Fibroblast of skin of back (primary cell): ENCODE measurements around the gene BCAS3.

Source experiments
- DNase-seq: peaks from one replicate; pipeline ENCODE4 v3.0.0-alpha.2; 2013

BCAS3 gene

DNA sequence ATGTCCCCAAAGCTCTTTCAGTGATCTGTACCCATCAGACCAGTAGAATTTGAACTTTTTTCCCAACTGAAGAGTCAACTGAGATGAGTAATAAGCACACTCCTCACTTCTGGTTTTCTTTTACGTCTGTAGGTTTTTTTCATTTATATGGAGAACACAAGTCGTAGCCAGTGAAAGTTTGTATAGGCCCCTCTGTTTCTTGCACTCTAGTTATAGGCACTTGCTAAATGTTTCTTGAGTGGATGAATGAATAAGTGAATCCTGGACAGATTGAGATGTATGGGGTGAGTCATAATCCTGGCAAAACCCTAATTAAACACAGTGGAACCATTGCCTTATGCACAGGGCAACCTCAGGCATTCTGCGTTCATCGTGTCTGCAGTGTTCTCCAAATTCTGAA, 528.3 kb downstream of the BCAS3 start:
- peak; percentile 20 for DNase-seq

DNA sequence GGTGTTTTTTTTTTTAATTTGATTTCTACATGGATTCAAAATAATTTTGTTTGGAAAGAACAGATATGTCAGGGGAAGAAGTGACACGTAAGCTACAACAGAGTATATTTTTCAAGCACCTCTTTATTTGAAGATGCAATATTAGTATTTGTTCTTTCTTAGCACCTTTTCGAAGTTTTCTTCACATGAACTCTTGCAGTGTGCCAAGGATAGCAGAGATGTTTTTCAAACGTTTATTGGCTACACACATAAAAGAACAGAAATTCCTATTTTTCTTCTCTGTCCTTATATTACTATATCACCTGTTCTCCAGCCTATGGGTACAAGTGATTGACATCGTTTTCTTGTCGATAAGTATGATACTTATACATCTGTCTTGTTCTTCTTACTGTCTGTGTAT, 529.3 kb downstream of the BCAS3 start:
- DNase-seq: no peak

DNA sequence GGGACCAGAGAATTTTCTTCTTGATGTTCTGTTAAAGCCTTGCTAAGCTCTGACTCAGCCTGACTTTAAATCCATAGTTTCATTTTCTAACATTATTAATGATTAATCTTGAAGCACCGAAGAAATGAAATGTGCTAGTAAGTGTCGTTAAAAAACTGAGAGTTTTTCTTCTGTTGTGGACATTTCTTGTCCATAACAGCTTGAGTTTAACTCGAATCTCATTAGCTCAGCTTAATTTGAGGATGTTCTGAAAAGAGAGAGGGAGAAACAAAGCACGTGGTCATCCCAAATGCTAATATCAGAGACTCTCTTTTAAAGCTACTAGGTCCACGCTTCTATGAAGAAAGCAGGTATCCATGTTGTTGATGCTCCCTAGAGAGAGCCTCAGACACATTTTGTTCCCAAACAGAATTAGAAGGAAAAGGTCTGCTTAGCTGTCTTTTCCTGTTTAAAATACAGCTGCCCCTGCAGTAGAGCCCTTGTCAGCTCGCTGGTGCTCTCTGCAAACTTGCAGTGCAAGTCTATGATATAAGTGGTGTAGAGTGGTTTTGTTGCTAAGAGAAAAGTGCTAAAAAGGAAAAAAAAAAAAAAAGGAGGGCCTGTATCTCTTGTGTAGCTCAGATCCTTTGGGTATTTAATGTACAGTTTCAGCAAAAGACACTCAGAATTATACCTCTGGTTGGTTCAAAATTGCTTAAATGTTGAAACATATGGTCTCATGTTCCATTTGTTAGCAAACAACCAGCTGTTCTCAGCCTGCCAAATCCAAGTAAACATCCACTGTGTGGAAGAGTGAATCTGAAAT, 530.9 kb downstream of the BCAS3 start:
- DNase-seq: no peak

DNA sequence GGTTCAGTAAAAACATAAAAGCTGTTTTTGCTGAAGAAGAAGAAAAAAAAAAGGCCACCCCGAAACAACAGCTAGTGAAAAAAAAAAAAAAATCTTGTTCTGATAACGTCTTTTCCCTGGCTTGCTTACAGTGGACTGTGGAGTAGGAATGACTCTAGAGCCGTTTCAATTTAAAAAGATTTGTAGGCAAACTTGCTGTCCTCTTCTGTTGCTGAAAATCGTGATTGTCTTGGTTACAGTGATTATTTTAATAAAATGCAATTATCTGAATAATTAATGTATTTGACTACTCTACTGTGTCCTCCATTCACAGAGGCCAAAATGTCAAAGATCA, 531.4 kb downstream of the BCAS3 start:
- DNase-seq: no peak

DNA sequence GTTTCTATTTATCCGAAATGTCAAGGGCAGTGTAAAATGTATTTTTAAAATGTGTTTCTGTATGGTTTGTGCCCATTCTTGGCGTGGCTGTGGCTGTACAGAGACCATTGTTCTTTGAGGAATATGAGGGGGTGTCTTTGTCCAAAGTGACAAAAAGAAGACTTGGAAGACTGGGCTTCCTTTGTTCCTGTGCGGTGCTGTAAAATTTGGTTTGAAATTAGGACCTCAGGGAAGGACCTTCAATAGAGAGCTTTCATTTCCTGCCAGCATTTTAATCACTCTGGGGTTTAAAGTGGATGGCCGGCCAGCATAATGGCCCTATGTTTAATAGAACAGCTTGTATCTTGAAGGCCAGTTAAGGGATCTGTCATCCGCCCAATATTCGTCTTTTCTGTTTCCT, 531.9 kb downstream of the BCAS3 start:
- no peak for DNase-seq

DNA sequence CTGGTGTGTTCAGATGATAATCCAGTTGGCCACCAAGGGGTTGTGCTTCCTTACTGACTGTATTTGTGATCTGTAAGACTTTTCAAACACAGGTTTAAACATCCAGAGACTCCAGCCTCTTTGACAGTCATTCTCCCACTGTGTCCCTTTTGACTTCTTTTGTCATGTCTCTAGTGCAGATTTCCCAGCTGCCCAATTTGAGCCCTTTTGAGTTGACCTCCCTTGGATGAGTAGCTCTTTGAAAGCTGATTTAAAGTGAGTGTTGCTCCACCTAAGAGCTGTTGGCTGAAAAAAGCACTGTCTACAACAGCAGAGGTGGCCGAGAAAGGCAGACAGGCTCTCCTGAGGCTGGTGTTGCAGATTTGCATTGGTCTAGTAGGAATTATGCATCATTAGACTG, 533.6 kb downstream of the BCAS3 start:
- DNase-seq: no peak

DNA sequence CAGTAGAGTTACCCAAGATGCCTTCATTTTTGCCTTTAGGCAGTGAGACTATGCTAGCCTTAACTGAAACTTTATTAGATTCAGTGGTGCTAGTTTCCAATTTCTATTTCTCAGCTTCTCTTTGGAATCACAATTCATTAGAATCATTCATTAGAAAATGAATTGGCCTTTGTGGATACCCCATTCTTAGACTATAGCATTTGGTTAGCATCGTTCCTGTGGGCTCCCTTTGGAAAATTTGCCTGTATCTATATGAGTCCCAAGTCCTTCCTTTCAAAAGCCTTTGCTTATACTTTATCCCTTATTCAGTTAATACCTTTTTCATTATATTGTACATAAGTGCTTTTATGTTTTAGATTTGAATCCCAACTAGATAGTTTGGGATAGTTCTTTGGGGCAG, 535.0 kb downstream of the BCAS3 start:
- DNase-seq: no peak

DNA sequence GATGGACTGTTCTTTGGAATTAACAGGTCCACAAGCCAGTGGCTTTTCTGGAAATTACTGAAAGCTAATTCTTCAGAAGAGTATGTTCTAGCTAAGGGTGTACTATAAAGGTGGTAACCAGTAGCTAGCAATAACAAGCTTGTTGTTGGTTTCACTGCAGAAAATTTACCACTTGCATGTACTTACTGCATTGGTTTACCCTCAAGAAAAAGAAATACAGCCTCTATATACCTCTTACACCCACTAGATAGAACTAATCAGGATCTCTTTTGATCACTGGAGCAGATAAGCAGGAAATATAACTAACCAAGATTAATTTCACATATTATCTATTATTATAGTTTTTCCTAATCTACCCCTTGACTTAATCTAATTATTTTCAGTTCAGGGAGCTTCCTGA, 537.1 kb downstream of the BCAS3 start:
- no peak for DNase-seq

DNA sequence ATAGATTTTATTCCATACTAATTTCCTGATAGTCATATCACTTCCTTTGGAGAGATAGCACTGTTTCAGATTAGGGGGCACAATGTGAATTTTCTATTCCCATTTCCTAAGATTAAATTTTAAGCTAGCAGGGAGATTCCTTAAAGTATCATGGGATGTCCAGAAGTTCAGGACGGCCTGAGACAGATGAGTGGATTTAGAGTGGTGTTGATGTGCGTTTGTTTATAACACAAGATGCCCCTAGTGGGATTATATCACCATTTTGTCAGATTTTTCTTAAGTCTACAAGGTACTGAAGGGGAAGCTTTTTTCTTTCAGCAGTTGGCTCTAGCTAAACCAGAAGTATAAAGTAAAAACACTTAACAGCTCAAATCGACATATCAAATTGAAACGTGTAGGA, 538.4 kb downstream of the BCAS3 start:
- DNase-seq: no peak

DNA sequence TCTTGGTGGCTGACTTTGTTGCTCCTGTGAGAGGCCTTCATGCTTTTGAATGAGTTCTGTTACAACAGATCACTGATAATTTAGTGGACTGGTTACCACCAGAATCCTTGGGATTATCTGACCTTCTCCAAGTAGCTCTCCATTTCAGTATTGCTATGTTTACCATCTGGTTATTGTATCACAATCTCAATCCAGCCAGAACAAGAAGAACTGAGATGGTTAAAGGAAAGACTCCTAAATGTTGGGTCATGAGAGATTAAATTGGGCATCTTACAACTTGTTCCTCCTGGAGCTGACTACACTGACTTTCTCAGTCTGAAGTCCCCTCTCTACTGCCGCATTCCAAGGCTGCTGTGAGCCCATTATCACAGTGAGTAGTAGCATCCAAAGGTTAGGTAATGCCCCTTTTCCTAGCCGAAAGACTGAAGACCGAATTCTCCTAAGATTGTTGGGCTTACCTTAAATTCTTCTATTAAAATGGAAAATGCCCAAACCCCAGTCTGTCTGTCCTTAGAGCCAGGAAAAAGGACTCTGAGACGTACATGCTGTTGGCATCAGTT, 540.3 kb downstream of the BCAS3 start:
- DNase-seq: no peak

DNA sequence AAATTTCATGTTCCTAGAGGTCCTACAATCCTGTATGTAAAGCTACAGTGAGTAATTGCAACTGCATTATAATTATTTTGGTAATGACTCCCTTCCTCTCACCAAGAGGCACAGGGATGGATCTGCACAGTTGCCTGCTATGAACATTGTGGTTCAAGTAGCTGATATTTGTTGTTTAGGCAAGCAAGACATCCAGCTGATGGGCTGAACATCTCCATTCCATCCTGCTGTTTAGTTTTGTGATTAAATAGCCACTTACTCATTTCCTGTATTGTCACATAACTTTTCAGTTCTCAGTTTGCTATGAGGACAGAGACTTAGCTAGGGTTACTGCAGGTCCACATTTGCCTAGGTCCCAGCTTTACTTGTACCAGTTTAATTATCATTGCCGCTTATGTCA, 540.8 kb downstream of the BCAS3 start:
- DNase-seq: peak; percentile 89

DNA sequence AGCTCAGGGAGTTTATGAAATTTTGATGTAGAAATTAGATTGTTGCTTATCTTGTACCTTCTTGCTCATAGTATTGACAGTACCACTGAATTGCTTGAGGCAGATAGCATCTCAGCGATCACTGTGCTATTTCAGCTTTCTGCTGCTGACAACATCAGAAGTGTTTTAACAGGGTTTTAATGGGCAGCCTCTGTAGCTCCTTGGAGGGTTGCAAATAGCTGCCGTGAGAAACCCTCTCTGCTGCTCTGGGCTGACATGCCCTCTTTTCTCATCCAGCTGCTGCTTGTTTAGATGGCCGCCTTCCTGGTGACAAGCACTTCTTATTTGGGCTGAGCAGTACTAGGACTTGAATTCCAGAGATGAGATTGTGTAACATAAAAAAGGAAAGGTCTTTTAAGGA, 541.8 kb downstream of the BCAS3 start:
- peak; percentile 59 for DNase-seq

DNA sequence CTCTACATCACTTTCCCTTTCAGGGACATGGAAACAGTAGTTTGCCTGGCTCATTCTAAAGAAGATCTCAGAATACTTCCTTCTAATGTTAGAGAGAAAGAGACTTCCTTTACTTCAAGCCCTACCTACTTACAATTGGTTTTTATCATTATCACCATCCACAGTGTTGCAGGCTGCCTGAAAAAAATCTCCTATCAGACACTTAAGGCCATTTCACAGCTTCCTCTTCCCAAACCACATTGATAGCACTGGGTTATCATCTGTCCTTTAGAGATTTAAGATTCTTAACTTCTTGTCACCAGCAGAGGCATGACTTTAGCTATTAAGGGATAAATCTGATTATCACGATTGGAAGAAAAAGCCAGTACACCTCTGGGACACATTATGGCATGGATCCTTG, 543.5 kb downstream of the BCAS3 start:
- DNase-seq: no peak

DNA sequence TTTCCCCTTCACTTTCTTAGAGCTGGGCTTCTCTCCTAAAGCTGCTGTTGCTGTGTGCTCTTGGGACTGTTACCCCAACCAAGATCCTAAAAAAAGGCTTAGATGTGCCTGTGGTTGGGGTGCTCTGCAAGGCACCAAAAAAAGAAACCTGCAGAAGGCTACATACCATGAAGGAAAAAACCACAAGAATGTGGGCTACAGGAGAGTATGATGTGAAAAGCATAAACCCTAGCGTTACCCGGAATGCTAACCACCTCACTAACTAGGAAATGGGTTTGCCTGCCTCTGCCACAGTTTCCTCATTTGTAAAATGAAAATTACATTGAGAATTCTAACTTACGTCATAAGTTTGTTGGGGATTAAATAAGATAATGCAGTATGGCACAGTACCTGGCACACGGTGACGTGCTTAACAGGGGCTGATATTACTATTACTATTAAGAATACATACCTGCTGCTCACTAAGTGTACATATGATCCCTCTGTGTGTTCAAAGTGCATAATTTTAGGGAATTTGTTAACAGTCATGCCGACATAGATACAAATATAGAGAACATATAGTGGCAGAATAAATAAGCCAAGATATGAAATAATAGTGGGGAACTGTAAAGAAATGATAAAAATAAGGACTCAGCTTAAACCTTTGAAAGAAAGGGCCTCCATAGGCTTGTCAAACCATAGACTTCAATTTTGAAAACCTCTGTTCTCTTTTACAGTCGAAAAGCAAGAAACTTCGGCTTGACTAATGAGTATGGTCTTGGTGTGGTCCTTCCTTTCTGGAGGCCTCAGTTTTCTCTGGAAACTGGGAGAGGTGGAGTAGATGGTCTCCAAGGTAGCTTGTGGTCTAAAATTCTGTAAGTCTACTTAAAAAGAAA, 544.2 kb downstream of the BCAS3 start:
- DNase-seq: no peak

DNA sequence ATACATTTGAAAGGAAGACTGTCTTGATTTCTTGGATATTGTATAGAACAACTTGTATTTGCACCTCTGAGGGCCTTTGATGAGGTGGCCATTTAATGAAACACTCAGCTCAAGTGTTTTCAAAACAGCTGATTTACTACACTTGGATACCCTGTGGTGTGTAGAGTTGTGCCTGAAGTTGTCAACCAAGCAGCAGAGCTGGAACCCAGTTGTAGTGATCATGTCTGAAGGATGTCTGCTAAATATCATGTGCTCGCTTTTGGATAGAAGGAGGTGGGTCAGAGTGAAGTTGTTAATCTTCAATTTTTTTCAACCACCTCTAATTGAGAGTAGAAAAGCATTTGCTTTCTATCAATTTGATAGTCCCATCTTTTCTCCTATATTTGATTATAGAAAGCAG, 546.1 kb downstream of the BCAS3 start:
- DNase-seq: no peak

DNA sequence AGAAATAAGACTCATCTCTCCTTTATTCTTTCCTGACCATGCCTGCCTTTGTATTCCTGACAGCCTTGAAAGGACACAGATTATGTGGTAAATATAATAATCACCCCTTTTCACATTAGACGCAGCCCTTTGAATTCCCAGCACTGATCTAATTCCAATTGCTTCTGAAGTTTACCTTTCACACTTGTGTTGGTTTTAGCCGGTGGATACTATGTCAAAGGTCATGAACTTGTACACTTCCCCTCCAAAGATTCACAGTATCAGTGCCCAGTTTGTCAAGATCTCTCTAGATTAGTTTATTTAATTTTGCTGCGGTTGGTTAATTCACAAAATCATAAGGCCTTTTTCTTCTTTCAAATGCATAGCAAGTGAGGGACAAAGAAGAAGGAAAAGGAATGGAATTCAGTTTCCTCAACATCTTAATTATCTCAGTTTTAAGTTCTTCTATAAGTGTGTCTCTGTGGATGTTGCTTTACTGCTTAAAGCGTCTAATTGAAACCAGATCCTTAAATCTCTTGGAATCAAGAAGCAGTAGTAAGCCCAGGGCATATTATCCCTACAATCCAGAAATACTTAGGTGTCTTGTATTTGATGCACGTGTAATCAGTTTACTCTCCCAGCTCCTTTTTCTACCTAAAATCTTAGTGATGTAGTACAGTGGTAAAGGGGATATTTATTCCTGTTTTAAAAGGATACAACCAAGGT, 547.7 kb downstream of the BCAS3 start:
- DNase-seq: no peak

DNA sequence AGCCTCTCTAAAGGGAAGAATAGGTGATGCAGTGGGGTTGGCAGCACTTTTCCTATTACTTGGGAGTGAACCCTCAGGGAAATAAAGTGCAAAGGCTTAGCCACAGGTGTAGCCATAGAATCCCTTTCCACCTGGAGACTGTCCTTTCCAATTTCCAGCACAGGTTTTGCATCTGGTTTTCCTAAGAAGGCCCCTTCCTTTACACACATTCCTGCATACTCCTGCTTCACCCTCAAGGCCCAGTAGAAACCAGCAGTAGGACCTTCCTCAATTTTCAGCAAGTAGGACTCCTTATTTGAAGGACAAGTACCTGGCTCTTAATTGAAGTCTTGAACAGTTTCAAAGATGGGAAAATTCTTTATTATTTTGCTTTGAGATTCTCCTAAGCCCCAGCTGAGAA, 550.2 kb downstream of the BCAS3 start:
- no peak for DNase-seq

DNA sequence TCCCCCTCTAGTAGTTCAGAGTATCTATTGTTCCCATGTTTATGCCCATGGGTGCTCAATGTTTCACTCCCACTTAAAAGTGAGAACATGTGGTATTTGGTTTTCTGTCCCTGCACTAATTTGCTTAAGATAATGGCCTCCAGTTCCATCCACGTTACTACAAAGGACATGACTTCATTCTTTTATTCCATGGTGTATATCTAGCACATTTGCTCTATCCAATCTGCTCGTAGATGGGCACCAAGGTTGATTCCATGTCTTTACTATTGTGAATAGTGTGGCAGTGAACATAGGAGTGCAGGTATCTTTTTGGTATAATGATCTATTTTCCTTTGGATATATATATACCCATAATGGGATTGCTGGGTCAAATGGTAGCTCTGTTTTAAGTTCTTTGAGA, 552.8 kb downstream of the BCAS3 start:
- DNase-seq: no peak

DNA sequence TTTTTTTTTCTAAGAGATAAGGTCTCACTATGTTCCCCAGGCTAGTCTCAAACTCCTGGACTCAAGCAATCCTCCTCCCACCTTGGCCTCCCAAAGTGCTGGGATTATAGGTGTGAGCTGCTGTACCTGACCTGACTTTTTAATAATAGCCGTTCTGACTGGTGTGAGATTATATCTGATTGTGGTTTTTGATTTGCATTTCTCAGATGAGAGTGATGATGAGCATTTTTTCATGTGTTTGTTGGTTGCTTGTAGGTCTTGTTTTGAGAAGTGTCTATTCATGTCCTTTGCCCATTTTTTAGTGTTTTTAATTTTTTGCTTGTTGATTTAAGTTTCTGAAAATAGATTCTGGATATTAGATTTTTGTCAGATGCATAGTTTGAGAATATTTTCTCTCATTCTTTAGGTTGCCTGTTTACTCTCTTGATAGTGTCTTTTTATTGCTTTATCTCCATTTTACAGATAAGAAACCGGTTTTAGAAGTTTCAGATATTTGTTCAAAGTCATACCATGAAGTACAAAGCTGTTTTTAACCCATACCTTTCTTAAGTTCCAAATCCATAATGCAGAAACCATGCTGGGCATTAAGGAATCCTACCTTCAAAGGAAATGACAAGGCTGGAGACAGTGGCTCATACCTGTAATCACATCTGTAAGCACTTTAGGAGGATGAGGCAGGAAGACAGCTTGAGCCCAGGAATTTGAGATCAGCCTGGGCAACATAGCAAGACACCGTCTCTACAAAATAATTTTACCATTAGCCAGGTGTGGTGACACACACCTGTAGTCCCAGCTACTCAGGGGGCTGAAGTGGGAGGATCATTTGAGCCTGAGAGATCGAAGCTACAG, 553.5 kb downstream of the BCAS3 start:
- no peak for DNase-seq

DNA sequence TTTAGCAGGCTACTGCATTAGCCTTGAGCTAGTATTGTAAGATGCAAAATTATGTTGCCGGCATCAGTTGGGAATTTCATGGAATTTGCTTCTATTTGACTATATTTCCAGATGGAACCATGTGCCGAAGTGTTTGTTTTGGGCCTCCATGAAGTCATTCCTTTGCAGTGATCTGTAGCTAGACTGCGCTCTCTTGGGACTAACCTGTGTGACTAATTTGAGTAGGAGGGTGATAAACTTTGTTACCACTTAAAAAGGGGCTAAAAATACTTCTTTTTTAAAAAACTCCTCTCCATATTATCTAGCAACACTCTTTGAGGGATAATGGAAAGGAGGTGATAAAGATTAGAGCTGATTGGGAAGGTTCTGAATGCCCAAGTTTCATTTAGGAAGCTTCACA, 555.2 kb downstream of the BCAS3 start:
- peak; percentile 35 for DNase-seq

DNA sequence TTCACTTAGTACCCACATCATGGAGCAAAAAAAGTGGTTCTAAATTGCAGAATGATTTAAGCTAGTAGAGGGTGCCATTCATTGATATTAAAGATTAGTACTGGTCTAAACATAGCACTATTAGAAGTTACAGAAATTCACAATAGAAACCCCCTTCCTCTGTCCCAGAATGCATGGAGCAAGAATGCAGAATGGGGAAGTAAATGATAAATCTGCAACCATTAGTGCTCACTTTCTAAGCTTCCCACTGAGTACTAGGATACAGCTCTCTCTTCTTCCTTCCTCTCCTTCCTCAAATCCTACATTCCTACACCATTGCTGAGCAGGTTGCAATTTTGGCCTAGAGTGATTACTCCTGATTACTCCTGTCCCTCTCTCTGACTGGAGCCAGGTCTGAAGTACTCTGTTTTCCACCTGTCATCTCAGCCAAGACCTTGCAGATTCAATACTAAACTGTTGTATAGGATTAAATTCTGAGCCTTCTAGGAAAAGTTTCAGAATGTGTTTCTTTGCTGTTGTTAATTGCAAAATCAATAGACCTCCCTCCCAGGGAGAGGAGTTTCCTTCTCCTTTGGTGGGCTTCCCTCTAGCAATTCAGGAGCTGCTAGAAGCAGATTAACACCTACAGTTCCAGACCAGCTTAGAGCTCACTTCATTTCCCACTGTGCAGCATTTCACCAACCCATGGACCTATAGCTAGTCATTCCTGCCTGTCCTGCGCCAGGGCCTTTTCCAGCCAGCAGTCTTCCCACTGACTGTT, 556.5 kb downstream of the BCAS3 start:
- DNase-seq: no peak
